NCI-H524 (cell line): ENCODE data around the gene JAM3.
"Not testable (repeated sequence)": the region's sequence is repeated elsewhere in the genome, so short reads cannot be mapped to it uniquely, and the experiment has no call there.

Experiments used
- DNase-seq, 2 experiments: peaks; one replicate each; lab custom pipeline; 2025; lab: John Stamatoyannopoulos, UW

Gene JAM3

DNA sequence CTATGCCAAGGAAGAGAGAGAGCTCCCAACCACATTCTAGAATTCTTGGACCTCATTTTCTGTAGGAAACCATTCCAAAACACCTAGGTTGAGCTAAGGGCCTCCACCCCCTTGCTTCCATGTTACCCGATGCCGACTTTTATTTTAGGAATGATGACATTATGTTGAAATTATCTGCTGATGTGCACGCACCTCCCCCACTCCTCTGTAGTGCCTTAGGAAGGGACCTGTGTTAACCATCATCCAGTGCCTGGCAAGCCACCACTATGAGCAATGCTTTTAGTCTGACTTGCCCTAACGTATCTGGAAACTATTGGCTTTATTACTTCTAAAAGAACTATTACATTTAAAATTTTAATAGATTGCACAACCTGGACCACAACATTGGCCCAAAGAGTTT is 112.8 kb downstream of the JAM3 start:
- no peak for DNase-seq

DNA sequence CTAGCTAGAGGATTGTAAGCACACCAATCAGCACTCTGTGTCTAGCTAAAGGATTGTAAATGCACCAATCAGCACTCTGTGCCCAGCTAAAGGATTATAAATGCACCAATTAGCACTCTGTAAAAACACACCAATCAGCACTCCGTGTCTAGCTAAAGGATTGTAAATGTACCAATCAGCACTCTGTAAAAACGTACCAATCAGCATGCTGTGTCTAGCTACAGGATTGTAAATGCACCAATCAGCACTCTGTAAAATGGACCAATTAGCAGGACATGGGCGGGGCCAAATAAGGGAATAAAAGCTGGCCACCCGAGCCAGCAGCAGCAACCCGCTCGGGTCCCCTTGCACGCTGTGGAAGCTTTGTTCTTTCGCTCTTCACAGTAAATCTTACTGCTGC is 119.2 kb downstream of the JAM3 start:
- not testable (repeated sequence) for DNase-seq

DNA sequence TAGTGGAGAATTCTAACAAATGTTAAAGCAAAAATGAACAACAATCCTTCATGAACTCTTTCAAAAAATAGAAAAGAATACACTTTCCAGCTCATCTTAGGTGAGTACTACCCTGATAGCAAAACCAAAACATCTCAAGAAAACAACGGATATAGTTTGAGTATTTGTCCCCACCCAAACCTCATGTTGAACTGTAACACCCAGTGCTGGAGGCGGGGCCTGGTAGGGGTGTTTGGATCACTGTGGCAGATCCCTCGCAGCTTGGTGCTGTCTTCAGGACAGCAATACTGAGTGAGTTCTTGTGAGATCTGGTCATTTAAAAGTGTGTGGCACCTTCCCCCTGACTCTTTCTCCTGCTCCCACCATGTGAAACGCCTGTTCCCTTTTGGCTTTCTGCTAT is 127.9 kb downstream of the JAM3 start:
- no peak for DNase-seq

DNA sequence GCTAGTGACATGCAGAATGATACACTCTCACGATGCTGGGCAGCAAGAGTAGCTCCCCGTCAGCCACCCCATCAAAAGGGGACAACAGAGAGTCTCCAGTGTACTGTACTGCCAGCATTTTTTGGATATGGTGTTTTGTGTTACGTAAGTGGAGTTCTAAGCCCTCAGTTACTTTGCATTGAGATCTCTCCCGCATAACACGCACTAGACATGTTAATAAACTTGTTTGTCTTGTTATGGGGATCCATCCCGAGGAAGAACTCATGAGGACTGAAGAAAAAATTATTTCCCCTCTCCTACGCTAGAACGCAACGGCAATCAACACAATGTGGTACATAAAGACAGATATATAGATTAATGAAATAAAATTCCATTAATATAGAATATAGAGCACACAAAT is 130.7 kb downstream of the JAM3 start:
- no peak for DNase-seq

DNA sequence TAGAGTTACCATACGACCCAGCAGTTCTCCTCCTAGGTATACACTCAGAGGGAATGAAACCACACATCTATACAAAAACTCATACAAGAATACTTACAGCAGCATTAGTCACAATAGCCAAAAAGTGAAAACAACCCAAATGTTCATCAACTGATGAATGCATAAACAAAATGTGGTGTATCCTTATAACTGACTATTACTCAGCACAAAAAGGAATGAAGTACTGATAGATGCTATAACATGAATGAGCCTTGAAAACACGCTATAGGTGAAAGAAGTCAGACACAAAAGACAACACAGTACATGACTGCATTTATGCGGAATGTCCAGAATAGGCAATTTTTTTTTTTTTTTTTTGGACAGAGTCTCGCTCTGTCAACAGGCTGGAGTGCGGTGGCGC is 131.8 kb downstream of the JAM3 start:
- DNase-seq: no peak
